ENCODE data around the gene CAVIN2.

CAVIN2 gene

DNA sequence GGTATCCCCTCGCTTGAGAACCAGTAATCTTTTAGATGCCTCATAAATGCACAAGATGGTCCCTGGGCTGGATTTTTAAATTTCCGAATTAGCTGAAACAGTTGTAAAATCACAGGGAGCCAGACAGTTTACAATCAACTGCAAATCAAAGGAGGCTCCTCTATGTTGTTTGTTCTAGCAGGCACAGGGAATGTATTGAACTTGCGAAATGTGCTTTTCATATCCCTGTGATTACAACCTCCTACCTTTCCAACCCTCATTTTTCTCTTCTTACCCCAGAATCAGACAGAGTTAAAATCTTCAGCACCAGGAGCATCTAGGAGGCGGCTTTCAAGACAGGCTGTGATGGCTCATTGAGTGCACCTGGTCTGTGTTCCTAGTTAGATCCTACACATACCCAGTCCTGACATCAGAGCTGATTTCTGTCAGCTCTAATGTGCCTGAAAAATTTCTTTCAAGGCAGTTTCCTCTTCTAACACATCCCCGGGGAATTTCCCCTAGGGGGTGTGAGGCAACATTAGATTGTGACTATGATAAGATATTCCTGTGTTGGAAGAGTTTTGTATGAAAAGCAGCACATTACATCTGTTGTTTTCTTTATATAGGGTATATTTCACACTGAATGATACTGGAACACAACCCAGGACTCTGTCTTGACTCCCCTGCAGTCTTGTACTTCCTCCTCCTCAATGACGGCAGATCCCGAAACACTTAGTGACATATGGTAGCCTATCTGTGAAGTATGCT, 17.9 kb upstream of the CAVIN2 start:
- peak in 8 of 56 donors; percentile 9 to 65 (median 19) for DNase-seq

DNA sequence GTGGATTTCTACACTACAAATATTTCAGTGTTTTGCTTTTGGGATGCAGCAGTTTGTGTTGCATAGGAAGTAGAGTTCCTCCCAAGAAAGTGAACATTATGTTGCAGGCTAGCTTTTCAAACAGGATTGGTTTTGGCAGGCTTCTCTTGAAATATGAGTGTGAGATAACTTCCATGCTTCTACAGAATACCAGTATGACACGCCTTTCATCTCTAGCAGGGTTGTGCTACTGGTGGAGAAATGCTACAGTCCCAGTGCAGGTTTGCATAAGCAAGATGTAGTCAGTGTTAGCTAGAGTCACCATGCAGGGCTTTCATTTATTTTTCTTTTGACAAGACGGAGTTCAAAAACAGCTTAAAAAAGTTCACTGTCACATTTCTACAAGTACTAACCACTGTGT, 17.1 kb upstream of the CAVIN2 start:
- DNase-seq = no peak

DNA sequence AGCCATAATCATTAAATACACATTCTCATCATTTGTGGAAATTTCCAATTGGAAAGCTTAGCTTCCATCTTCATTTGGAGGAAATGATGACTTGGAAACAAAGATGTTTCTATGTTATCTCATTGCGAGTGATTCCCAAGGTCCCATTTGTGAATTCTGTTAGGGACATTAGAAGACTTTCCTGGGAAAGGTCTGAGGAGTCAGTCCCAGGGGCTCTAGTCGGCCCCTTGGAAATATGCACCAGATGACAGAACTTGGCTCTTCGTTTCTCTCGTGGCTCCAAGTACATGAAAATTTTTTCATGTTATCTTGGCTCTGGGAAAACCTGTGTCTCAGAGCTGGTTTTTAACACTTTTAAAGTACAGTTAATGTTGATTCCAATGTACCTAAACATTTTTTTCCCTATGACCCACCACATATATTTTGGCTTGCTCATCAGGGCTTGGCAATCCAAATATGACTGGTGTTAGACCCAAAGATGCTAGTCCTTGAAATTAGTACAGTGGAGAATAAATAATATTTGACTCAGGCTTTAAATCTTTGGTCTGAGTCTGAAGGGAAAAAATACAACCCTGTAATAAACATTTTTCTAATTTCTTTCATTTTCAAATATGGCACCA, 15.4 kb upstream of the CAVIN2 start:
- no peak for DNase-seq

- no peak for DNase-seq
These were observed 14.0 kb upstream of the CAVIN2 start for GRCh38 chr2:191860760-191861466.

DNA sequence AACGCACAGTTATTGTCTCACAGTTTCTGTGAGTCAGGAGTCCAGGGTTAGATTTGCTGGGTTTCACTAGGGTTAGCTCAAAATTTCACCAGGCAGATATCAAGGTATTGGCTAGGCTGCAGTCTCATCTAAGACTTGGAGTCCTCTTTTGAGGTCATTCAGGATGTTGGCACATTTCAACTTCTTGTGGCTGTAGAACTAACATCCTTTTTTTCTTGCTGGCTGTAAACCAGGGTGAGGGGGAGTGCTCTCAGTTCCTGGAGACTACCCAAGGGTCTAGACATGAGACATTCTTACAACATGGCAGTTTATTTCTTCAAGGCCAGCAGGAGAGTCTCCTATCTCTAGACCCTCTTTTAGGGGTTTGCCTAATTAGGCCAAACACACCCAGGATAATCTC, 12.8 kb upstream of the CAVIN2 start:
- DNase-seq = no peak

- DNase-seq = no peak
These were observed 11.0 kb upstream of the CAVIN2 start for GRCh38 chr2:191857886-191858285.

GRCh38 chr2:191857259-191857805, 10.4 kb upstream of the CAVIN2 start:
- DNase-seq = no peak

GRCh38 chr2:191856111-191856876, 9.4 kb upstream of the CAVIN2 start:
- no peak for DNase-seq

DNA sequence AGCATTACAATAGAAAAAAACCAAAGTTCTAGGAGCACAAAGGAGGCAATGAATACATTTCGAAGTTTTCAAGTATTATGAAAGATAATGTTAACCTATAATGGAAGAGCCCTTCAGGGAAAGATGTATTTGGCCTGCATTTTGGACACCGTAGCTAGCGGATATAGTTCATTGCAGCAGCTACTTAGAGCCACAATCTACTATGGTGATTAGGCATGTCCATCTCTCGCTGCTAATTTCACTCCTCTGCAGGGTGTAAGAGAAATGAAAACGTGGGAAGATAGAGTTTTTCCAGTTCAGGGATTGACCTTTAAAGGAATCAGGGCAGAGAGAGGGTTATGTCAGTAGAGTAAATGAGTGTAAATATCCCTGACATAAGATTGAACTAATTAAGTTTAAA, 8.5 kb upstream of the CAVIN2 start:
- DNase-seq = no peak

GRCh38 chr2:191854382-191855372, 7.8 kb upstream of the CAVIN2 start:
- DNase-seq = no peak

GRCh38 chr2:191853843-191854242, 7.0 kb upstream of the CAVIN2 start:
- no peak for DNase-seq

- no peak for DNase-seq
These were observed 4.3 kb upstream of the CAVIN2 start for GRCh38 chr2:191851158-191851557.

- DNase-seq = no peak
These were observed 2.2 kb upstream of the CAVIN2 start for GRCh38 chr2:191848771-191849767.

DNA sequence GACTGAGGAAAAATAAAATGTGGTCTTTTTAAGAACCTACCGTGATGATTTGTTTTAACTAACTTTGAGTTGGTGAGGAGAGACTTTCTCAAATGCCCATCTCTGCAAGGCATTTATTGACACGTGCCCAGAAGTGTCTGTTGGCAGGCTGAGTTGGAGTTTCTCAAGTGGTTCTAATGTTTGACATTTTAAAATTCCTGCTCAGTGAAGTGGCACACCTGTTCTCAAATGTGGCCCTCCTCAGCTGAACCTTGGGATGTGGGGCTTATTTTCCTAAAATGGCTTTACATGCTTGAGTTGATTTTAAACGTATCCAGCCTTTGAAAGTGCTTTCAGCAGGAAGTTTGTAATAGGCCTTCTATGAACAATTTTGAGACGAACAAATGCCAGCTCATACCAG, 876 bp upstream of the CAVIN2 start:
- DNase-seq = no peak

- no peak for DNase-seq
These were observed 893 bp downstream of the CAVIN2 start for GRCh38 chr2:191845876-191846514.

GRCh38 chr2:191845248-191845715, 1.6 kb downstream of the CAVIN2 start:
- DNase-seq = peak in 4 of 56 donors; percentile 2 to 28 (median 10)

GRCh38 chr2:191844706-191845105, 2.2 kb downstream of the CAVIN2 start:
- DNase-seq = no peak

DNA sequence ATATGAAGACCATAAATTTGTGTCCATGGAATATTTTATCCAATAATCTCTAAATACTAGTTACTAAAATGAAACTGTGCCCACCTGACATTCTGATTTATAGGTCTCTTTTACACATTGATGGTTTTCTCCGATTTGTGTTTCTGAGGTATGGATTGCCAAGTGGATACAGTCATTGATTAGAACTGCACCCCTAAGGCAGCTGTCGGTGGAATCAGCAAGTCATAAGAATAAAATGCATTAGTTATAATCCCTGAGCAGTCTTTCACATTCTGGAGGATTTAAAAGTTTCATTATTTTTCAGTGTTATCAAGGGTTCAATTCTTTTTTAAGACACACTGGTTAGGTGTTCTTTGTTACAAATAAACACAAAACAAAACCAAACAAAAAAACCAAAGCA, 6.0 kb downstream of the CAVIN2 start:
- DNase-seq = no peak
